Measurements from ENCODE around the gene TAGLN3.

TAGLN3 gene

DNA sequence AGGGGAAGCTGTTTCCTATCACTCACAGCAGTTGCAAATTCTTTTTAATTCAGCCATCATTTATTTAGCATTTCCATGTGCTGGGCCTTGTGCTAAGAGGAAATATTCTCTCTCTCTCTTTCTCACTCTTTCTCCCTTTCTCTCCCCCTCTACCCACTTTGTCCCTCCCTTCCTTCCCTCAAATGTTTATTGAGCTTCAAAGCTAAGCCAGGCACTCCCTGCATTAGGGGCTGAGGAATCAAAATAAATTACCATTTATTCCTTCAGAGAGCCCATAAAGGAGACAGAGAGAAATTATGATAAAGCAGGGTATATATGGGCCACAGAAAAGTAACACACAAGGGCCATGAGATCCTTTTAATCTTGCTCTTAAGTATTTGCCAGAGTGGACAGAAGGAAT lies 42.6 kb downstream of the TAGLN3 start:
- no peak overlapping the region for H3K4me3 ChIP-seq (replicated peaks; ENCODE audit: low read depth, low read length)
- TF ChIP-seq, protein P1, sequence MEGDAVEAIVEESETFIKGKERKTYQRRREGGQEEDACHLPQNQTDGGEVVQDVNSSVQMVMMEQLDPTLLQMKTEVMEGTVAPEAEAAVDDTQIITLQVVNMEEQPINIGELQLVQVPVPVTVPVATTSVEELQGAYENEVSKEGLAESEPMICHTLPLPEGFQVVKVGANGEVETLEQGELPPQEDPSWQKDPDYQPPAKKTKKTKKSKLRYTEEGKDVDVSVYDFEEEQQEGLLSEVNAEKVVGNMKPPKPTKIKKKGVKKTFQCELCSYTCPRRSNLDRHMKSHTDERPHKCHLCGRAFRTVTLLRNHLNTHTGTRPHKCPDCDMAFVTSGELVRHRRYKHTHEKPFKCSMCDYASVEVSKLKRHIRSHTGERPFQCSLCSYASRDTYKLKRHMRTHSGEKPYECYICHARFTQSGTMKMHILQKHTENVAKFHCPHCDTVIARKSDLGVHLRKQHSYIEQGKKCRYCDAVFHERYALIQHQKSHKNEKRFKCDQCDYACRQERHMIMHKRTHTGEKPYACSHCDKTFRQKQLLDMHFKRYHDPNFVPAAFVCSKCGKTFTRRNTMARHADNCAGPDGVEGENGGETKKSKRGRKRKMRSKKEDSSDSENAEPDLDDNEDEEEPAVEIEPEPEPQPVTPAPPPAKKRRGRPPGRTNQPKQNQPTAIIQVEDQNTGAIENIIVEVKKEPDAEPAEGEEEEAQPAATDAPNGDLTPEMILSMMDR (IDR thresholded peaks at IDR 0.05; ENCODE audit: low read depth, low read length, missing control alignments): no peak
- DNase-seq (ENCODE audit: extremely low read depth, low read depth): no peak

DNA sequence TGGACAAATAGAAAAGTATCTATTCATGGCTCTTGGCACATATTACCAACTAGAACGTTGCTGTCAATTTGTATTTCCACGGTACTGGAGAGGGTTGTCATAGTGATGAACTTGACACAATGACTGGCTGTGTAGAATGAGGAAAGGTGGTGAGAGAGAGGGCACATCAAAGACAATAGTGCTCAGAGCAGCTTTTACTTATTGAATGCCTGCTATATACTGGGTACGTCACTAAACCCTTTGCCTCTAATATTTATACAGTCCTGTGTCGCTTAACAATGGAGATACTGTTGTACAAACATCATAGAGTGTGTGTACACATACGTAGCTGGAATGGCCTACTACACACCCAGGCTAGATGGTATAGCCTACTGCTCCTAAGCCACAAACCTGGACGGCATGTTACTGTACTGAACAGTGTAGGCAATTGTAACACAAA lies 44.1 kb downstream of the TAGLN3 start:
- TF ChIP-seq, protein P1 (IDR thresholded peaks at IDR 0.05; ENCODE audit: low read depth, low read length, missing control alignments): no peak
- no peak for DNase-seq (ENCODE audit: extremely low read depth, low read depth)
- H3K4me3 ChIP-seq (replicated peaks; ENCODE audit: low read depth, low read length): no peak overlapping the region

DNA sequence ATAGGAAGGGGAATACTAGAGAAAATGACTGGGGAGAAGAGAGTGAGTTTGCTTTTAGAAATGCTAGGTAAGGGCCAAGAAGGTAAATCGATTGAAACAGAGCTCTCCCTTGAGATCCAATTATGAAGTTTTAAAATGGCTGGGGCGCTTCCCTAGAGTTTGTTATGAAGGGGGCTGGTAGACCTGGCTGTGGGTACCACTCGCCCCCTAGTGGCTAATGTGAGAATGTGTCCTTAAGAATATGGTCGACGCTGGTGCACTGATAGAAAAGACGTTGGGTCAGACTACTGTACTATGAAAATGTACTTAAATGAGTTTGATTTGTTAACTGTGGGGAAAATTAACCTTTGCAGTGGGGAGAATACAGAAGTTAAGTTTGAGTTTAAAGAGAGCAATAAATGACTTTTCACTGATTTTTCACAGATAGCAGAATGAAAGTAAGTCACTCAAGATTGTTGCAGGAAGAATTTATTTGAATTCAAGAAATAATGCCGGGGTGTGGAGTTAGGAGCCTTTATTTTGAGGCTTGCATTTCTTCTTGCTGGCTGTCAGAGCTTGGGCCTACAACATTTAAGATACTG lies 45.0 kb downstream of the TAGLN3 start:
- H3K4me3 ChIP-seq (replicated peaks; ENCODE audit: low read depth, low read length): no peak overlapping the region
- TF ChIP-seq, protein P1 (IDR thresholded peaks at IDR 0.05; ENCODE audit: low read depth, low read length, missing control alignments): peak; percentile 88
- peak; percentile 39 for DNase-seq (ENCODE audit: extremely low read depth, low read depth)

DNA sequence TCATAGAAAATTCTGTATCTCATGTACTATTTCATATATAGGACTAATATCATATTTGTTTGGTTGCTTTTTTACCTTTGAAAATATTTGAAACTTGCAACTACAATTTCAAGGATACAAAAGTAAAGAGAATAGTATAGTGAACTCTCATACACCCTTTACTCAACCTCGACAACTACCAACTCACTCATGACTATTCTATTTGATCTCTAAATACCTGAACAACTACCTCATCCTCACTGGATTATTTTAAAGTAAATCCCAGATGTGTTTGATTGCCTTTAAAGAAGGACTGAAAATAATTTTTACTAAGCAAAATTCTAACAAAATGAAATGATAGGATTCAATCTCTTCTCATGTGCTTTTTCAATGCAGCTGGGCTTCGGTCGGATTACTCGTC lies 47.9 kb downstream of the TAGLN3 start:
- no peak for DNase-seq (ENCODE audit: extremely low read depth, low read depth)
- H3K4me3 ChIP-seq (replicated peaks; ENCODE audit: low read depth, low read length): no peak overlapping the region
- TF ChIP-seq, protein P1 (IDR thresholded peaks at IDR 0.05; ENCODE audit: low read depth, low read length, missing control alignments): no peak

DNA sequence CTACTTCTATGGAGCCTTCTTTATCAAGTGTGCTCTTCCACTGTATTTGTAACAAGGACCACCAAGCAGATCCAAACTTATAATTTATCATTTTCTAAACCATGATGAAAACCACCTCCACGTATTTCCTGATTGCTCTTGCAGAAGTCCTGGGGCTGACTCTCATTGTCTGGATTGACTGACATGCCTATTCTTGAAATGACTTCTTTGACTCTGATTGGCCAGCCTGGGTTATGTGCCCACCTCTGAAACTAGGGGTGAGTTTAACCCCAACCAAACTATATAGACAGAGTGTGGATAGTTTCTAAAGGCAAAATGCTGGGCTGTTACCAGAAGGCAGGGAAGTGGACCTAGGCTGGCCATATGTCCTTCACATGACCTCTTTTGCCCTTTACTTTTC lies 48.5 kb downstream of the TAGLN3 start:
- DNase-seq (ENCODE audit: extremely low read depth, low read depth): no peak
- no peak overlapping the region for H3K4me3 ChIP-seq (replicated peaks; ENCODE audit: low read depth, low read length)
- TF ChIP-seq, protein P1 (IDR thresholded peaks at IDR 0.05; ENCODE audit: low read depth, low read length, missing control alignments): no peak

DNA sequence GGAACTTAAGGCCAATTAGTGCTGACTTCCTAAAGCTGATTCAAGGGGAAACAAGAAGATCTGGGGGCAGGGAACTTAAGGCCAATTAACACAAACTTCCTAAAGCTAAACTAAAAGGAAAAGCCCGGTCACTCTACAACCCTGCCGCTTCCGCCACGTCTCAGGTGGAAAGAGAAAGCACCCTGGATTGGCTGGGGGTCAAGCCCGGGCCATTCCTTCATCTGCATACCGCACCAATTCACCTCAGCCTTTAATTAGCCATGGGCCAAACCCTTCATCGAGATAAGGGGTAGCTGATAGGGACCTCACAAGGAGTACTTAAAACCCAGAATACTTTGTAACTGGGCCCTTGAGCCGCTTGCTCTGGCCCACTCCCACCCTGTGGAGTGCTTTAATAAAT lies 50.2 kb downstream of the TAGLN3 start:
- no peak for DNase-seq (ENCODE audit: extremely low read depth, low read depth)
- TF ChIP-seq, protein P1 (IDR thresholded peaks at IDR 0.05; ENCODE audit: low read depth, low read length, missing control alignments): no peak
- H3K4me3 ChIP-seq (replicated peaks; ENCODE audit: low read depth, low read length): no peak overlapping the region

DNA sequence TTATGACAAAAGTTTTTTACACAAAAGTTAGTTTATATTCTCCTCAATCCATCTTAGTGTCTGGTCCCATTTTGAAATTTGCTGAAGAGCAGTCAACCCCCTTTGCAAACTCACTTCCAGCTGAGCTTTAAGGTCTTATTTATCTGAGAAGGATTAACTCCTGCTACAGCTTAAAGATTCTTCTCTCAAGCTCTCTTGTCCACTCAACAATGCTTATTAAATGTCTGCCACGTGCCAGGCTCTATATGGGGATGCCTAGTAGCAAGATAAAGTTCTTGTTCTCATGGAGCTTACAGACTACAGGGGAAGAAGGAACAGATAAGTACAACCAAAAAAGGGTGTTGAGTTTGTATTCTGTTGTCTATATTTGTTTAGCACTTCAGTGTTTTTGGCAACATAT lies 54.5 kb downstream of the TAGLN3 start:
- no peak overlapping the region for H3K4me3 ChIP-seq (replicated peaks; ENCODE audit: low read depth, low read length)
- no peak for DNase-seq (ENCODE audit: extremely low read depth, low read depth)
- TF ChIP-seq, protein P1 (IDR thresholded peaks at IDR 0.05; ENCODE audit: low read depth, low read length, missing control alignments): no peak

All from HFF-Myc (cell line).